Measurements from ENCODE around the gene CADPS.

CADPS gene

GRCh38 chr3:62873761-62874710, 1.2 kb downstream of the CADPS start:
- no peak for DNase-seq (ENCODE audit: low read depth in 2 of 2)

GRCh38 chr3:62873451-62873760, 1.8 kb downstream of the CADPS start:
- DNase-seq (ENCODE audit: low read depth in 2 of 2), result no peak

DNA sequence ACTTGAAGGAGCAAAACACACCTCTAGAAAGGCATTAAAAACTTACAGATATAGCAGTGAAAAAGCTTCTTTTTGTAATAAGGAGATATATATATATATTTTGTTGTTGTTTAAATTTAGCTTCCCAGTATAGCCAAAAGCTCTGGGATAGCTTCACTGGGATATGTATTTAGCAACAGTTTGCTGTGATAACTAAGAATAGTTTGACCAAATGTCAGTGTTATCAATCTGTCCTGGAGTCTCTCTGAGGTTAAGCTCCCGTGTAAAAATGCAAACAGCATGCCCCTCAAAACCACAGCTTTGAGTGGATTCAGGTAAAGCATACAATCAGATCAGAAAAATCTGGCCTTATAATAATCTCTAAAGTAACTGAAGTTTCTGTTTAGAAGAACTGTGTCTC, 2.9 kb downstream of the CADPS start:
- DNase-seq (ENCODE audit: low read depth in 2 of 2), result no peak

DNA sequence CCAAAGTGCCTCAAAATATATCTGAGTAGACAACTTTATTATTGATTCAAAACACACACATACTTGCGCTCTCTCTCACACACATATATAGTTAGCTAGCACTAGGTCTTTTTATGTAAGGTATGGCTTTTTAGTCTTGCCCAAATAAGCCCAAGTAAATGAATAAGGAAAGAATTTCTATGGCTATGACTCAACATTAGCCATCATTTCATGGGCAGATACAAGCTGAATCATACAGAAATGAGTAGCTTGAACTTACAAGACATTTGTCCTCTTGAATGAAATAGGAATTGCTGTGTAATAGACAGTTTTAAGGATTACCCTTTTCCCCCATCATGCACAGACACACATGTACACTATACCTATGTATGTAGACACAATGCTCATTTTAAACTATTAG, 4.9 kb downstream of the CADPS start:
- no peak for DNase-seq (ENCODE audit: low read depth in 2 of 2)

- no peak for DNase-seq (ENCODE audit: low read depth in 2 of 2)
Observed at GRCh38 chr3:62863648-62864047, 11.6 kb downstream of the CADPS start.

DNA sequence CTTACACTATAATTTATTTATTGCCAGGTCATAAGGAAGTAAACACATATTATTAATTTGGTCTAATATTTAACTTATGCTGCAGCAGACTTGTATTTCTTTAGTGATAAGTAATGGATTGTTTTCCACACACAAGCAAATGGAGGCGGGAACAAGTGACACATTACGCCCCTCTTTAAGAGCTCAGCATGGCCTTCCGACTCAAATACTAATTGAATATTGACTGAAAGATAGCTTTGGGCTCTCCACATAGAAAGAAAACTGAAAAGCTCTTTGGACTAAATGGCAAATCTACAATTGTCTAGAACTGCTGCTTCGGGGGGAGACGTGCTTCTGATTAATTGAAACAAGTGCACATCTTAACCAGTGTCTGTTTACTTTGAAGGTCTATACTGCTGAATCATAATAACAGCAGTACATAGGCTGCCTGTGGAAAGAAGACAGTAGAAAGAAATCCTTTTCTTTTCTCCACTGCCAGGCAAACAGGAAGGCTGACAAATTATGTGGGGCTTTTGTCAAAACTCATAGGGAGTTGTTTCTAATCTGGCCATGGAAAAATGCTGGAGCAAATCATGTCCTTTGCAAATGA, 15.9 kb downstream of the CADPS start:
- DNase-seq (ENCODE audit: low read depth in 2 of 2), result no peak

DNA sequence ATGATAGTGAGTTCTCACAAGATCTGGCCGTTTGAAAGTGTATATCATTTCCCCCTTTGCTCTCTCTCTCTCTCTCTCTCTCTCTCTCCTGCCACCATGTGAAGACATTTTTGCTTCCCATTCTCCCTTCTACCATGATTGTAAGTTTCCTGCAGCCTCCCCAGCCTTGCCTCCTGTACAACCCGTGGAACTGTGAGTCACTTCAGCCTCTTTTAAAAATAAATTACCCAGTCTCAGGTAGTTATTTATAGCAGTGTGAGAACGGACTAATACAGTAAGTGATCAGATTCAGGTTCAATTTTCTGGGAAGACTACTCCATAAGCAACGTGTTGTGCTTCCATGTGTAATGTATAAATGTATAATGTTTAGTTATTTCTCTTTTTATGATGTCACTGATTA, 29.2 kb downstream of the CADPS start:
- no peak for DNase-seq (ENCODE audit: low read depth in 2 of 2)

DNA sequence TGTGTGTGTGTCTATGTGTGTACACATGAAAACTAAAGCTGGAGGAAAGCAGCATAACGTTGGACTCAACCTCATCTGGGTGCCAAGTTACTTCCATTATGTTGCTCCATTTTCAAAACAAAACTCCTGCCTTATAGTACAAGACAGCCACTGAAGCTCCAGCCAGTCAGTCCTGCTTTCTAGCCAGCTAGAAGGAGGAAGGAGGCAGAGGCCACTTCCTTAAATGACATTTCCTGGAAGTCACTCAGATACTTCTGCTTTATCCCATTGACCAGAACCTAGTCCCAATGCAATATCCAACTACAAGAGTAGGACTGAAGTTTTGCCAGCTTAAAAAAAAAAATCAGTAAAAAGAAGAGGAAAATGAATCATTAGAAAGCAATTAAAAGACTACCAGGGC, 31.7 kb downstream of the CADPS start:
- DNase-seq (ENCODE audit: low read depth in 2 of 2), result no peak

DNA sequence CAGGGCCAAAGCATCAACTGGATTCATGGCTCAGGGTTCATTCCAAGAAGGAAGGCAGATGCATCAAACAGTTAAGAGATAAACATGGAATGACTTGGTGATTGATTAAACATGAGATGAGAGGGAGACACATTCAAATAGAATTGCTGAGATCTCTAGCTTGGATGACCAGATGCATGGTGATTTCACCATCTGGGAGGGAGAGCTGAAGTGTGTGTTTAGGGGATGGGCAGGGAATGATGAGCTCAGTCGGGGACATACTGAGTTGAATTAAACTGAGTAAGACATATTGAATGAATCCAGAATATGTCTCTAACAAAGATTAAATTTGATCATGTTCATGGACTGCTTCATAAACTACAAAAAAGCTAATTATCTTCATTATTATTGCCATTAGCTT, 35.5 kb downstream of the CADPS start:
- no peak for DNase-seq (ENCODE audit: low read depth in 2 of 2)

DNA sequence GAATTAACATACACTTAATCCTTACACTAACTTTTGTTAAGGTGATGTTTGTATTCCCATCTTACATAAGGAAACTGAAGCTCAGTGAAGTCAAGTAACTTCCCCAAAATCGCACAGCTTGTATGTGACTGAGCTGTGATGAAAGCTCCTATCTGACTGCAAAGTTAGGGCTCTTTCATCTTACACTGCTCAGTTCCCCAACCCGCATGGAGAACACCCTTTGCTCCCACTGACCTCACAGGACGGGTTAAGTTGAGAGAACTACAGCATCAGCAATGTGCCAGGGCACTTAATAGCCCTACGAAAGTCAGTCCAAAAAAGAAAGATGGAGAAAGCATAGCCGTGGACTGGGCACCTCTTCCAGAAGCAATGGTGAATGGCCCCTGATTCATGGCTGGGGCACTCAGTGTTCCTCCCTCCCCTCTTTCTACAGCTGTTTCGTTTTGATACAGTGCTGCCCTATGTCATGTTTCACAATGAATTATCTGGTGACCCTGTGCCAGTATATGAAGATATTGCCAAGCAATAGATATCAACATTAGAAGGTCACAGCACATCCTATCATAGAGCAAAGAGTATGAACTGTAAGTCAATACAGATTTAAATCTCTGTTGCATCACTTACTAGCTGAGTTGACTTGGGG, 38.0 kb downstream of the CADPS start:
- DNase-seq (ENCODE audit: low read depth in 2 of 2), result no peak

DNA sequence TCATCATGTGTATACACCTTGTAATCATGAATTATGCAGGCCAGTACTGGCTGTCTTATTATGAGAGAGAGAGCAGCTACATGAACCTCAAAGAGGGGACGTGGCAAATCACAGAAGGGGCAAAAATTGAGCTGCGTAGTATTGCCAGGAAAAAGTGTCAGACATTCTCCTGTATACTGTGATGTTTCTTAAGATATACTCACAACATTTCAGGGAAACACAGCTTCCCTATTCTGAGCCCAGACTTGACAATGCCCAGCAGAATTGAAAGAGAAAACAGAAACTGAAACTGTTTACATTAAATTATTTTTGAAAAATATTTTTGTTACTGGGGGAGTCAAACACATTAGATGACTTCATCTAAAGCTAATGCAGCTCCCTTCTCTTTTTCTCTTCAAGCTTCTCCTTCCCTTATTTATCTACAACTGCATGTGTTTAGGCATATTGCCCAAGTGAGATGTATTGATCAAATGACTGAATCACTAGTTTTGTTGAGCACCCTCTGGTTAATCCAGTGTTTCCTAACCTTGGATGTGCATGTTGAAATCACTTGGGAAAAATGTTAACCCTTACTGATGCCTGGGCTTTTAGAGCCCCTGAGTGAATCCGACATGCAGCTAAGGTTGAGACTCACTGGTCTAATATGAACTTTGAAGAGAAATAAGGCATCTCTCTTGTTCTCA, 39.5 kb downstream of the CADPS start:
- no peak for DNase-seq (ENCODE audit: low read depth in 2 of 2)

DNA sequence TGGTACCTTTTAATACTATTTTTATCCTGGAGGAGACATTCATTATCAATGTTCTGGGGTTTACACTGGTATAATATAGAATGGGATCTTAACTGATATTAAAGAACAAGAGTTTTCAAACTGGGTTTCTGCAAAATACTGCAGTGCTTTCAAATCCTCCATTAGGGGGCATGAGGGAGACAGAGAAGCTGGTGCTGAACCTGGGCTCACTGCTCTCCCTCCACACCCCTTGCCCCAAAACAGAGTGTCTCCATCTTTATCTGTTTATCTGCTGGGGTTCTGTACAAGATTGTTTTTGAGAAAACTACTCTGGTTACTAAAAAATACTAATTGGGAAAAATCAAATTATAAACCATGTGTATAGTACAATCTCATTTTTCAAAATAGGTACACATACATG, 41.7 kb downstream of the CADPS start:
- no peak for DNase-seq (ENCODE audit: low read depth in 2 of 2)

GRCh38 chr3:62832553-62832952, 42.7 kb downstream of the CADPS start:
- DNase-seq (ENCODE audit: low read depth in 2 of 2), result no peak

DNA sequence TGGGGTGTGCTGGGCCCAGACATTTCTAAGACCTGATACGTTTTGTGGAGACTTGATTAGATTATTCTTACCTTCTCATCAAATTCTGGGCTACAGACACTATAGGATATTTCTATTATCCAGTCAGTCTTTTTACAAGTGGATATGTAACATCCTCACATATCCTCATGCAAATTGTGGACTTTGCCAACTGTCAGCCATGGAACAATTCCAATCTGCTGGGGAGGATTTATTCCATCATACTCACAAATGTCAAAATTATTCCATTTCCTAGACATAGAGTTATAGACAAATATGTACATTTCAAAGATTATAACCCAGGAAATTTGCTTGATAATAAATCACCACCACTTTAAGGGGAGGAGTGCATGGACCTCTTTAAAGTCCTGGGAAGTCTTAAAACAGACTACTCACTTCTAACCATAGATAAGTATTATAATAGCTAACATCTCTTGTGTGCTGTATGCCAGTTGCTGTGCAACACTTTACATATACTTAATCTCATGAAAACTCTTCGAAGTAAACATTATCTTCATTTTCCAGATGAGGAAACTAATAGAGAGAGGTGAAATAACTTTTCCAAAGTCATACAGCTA, 44.4 kb downstream of the CADPS start:
- no peak for DNase-seq (ENCODE audit: low read depth in 2 of 2)

GRCh38 chr3:62827550-62827949, 47.7 kb downstream of the CADPS start:
- no peak for DNase-seq (ENCODE audit: low read depth in 2 of 2)

- no peak for DNase-seq (ENCODE audit: low read depth in 2 of 2)
Observed at GRCh38 chr3:62824965-62825592, 50.1 kb downstream of the CADPS start.

DNA sequence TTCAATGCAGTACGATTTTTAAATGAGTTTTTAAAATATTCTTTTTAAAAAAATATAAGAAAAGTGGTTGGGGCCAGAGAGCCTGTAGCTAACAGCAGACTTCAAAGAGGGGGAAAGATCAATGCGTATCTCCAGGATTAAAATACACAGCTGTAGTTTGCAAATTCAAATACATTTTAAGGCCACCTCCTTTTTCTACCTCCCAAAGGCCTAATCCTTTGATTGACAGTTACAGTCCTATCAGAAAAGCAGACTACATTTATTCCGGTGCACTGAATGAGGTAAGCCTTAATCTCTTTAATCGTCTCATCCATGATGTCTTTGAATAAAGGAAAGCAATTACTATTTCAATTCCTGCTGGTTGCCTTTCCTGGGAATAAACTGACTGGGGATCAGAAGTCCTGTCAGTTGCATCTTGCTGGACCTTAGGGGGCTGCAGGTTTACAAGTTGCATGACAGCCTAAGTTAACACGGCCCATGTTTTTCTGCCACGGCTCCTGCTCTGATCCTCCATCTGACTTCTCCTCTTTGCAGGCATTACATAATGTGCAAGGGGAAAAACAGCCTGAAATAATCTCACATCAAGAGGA, 51.7 kb downstream of the CADPS start:
- DNase-seq (ENCODE audit: low read depth in 2 of 2), result no peak

- DNase-seq (ENCODE audit: low read depth in 2 of 2), result no peak
Observed at GRCh38 chr3:62822905-62823304, 52.3 kb downstream of the CADPS start.

DNA sequence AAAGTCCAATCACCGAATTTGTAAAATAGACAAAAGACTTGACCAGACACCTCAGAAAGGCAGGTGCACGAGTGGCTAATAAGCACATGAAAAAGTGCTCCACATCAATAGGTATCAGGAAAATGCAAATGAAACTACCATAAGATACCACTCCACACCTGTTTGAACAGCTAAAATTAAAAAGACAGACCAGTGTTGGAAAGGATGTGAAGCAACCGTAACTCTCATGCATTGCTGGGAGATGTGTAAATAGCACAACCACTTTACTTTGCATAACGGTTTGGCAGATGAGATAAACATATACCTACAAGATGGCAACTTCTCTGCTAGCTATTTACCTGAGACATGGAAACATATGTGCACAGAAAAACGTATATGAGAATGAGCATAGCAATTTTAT, 56.9 kb downstream of the CADPS start:
- no peak for DNase-seq (ENCODE audit: low read depth in 2 of 2)

DNA sequence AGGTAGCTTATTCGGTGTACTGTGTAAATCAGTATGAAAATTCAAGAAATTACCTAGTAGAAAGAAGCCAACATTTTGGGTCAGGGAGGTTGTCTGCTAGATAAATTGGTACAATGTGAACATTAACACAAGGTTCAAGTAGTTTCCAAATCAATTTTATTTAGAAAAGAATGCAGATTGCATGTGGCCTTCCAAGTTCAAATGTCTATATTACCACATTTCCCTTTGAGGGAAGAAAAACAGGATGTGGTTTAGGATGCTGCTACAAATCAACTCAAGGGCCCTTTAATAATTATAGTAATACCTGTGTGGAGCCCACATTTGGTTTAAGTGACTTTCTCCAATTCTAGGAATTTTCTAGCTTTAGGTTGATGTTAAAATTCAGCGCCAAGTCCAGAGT, 57.5 kb downstream of the CADPS start:
- no peak for DNase-seq (ENCODE audit: low read depth in 2 of 2)

- DNase-seq (ENCODE audit: low read depth in 2 of 2), result no peak
Observed at GRCh38 chr3:62815981-62816380, 59.2 kb downstream of the CADPS start.
